ENCODE results near the gene TPRX1. TPM values are rescaled to one million over a fixed set of nuclear protein-coding genes. Genes with fewer than 3 reads are reported as not detected.

TPRX1 gene
- total and polyA plus RNA-seq, 9 of the 15 experiments (the other 6 are each of a cell fraction or from before 2014, with no cell fraction given), result not detected

- TF ChIP-seq SPI1 (IDR thresholded peaks at IDR 0.05; ENCODE audit: borderline replicate concordance, low read depth, low read length) (0 out of 2 replicates have a peak, but pooled peaks have one; percentile 1), ETV1 (tag; conservative IDR thresholded peaks at IDR 0.05; ENCODE audit: low read depth) (0 out of 2 replicates have a peak, but pooled peaks have one; percentile 22), CTCFL (IDR thresholded peaks at IDR 0.05; ENCODE audit: borderline replicate concordance, insufficient read depth, low read depth, low read length, poor library complexity, severe bottlenecking) (peak; percentile 82), CEBPG (CRISPR knock-in tag; IDR thresholded peaks at IDR 0.05) (no peak), CEBPG (tag; conservative IDR thresholded peaks at IDR 0.05 in 1 of 2, IDR thresholded peaks at IDR 0.05 in 1 of 2) (peak in 1 of 2 experiments; percentile 60; a peak in 1 of 4 replicates), ELF1 (tag; IDR thresholded peaks at IDR 0.05) (peak; percentile 57; the same call in 1 of the 2 replicates), CEBPB (tag; IDR thresholded peaks at IDR 0.05) (peak; percentile 38; the same call in 1 of the 2 replicates), POLR2A (conservative IDR thresholded peaks at IDR 0.05) (no peak), ASH1L (IDR thresholded peaks at IDR 0.05; ENCODE audit: borderline replicate concordance, low read depth, partially characterized antibody) (no peak), XRCC5 (IDR thresholded peaks at IDR 0.05; ENCODE audit: low read depth, low read length) (0 out of 2 replicates have a peak, but pooled peaks have one; percentile 12), ZNF384 (IDR thresholded peaks at IDR 0.05; ENCODE audit: low read depth, low read length) (peak; percentile 89), GABPA (tag; conservative IDR thresholded peaks at IDR 0.05; ENCODE audit: low read depth) (peak; percentile 63)
Measured at GRCh38 chr19:47848823-47849473, 44.6 kb upstream of the TPRX1 start (continued).
